HepG2 (cell line): ENCODE measurements around the gene CAMSAP3. TPM values are rescaled to one million over a fixed set of nuclear protein-coding genes. Genes with fewer than 3 reads are reported as not detected.

Source experiments
- ATAC-seq: fragments of 200-7000 bp; cut with Tn5 transposase; 3 replicates; pipeline ENCODE4 v1.9.1; 2020; ENCODE audit warnings: mild to moderate bottlenecking, moderate library complexity
- BruUV-seq: library from RNA; stranded (reverse); fragments of 400-500 nt; replicated peaks from 2 replicates; lab custom pipeline; 2021; lab: Mats Ljungman, UMichigan
- CTCF ChIA-PET: fragments of 300-600 bp; formaldehyde crosslinking; extraction: SDS; loops from one replicate; lab custom pipeline; 2021; ENCODE audit warnings: low total read pairs, inconsistent platforms, low intra/inter-chr PET ratio; lab: Yijun Ruan, JAX
- POLR2A ChIA-PET: fragments of 350-600 bp; sonication (Branson Sonifier 250); formaldehyde crosslinking; loops from one replicate; lab custom pipeline; 2020; ENCODE audit warnings: antibody characterized with exemption, inconsistent platforms; lab: Yijun Ruan, JAX
- DNase-seq: peaks from one replicate; pipeline ENCODE4 v3.0.0-alpha.2; 2015; ENCODE audit warnings: low spot score
- FAIRE-seq: peaks from 3 replicates; lab custom pipeline; 2011; peaks lifted over from hg19 to GRCh38; lab: Jason Lieb, UNC
- H2AFZ ChIP-seq: one replicate; pipeline ENCODE4 v1.6.1; 2011; ENCODE audit warnings: low read length, inconsistent platforms
- H3K27ac ChIP-seq: fragments of 300-600 bp; 3 replicates; pipeline ENCODE4 v1.8.0; 2011; ENCODE audit warnings: mixed run types, mild to moderate bottlenecking, mixed read lengths, low read length, inconsistent platforms; ENCODE audit not compliant: insufficient read depth; ENCODE audit errors: extremely low read length
- H3K27me3 ChIP-seq, 2 experiments: fragments of 200-600 bp in 1 of 2; 2 replicates in 1 of 2; 3 replicates in 1 of 2; pipeline versions ENCODE4 v1.6.0 to v1.8.0; 2011; ENCODE audit warnings: low read length in 2 of 2, mild to moderate bottlenecking in 2 of 2, moderate library complexity in 2 of 2, inconsistent platforms in 1 of 2; ENCODE audit not compliant: insufficient read depth in 2 of 2, control insufficient read depth in 1 of 2
- H3K36me3 ChIP-seq, 2 experiments: fragments of 200-600 bp in 1 of 2; replicated peaks in 1 of 2; 2 replicates in 1 of 2; 3 replicates in 1 of 2; pipeline versions ENCODE4 v1.5.1 to v1.8.0; 2011; ENCODE audit warnings: low read length in 2 of 2, inconsistent platforms in 1 of 2; ENCODE audit not compliant: insufficient read depth in 2 of 2, control insufficient read depth in 1 of 2
- H3K4me1 ChIP-seq: 2 replicates; pipeline ENCODE4 v1.5.1; 2012; ENCODE audit warnings: low read length, inconsistent platforms; ENCODE audit not compliant: insufficient read depth
- H3K4me2 ChIP-seq: 2 replicates; pipeline ENCODE4 v1.6.0; 2011; ENCODE audit warnings: low read depth, low read length, inconsistent platforms
- H3K4me3 ChIP-seq, 3 experiments: fragments of 200-600 bp in 1 of 3; sonication (generic), shearing (Covaris generic) in 1 of 3; replicated peaks in 1 of 3; 2 replicates each; pipeline ENCODE4 v1.5.1; 2011 to 2016; ENCODE audit warnings: low read length in 3 of 3, inconsistent platforms in 2 of 3, low read depth in 2 of 3, mild to moderate bottlenecking in 2 of 3, control low read depth in 1 of 3, mixed read lengths in 1 of 3; ENCODE audit not compliant: insufficient read depth in 1 of 3
- H3K79me2 ChIP-seq: one replicate; pipeline ENCODE4 v1.6.1; 2011; ENCODE audit warnings: low read length, inconsistent platforms; ENCODE audit not compliant: insufficient read depth
- H3K9ac ChIP-seq: 2 replicates; pipeline ENCODE4 v1.6.0; 2011; ENCODE audit warnings: mild to moderate bottlenecking, low read depth, low read length, inconsistent platforms; ENCODE audit not compliant: insufficient read depth
- H3K9me3 ChIP-seq: 2 replicates; pipeline ENCODE4 v1.5.1; 2012; ENCODE audit warnings: mild to moderate bottlenecking, low read length
- H4K20me1 ChIP-seq: 2 replicates; pipeline ENCODE4 v1.6.0; 2011; ENCODE audit warnings: inconsistent platforms, mild to moderate bottlenecking, low read length, moderate library complexity; ENCODE audit not compliant: insufficient read depth
- EEA1 ChIP-seq: sonication (generic); formaldehyde crosslinking; IDR thresholded peaks from 2 replicates; pipeline ENCODE4 v1.5.1; 2020; ENCODE audit warnings: mild to moderate bottlenecking, missing genetic modification reagents, borderline replicate concordance
- FOSL2 ChIP-seq: sonication (generic); formaldehyde crosslinking; IDR thresholded peaks from 2 replicates; pipeline ENCODE4 v1.4.0; 2020; ENCODE audit warnings: missing genetic modification reagents
- FOXO4 ChIP-seq: sonication (generic); formaldehyde crosslinking; conservative IDR thresholded peaks from 2 replicates; pipeline ENCODE4 v1.8.1; 2023; ENCODE audit warnings: missing genetic modification reagents
- JARID2 ChIP-seq: sonication (generic); formaldehyde crosslinking; IDR thresholded peaks from 2 replicates; pipeline ENCODE4 v1.8.1; 2023; ENCODE audit warnings: missing genetic modification reagents, inconsistent platforms; ENCODE audit not compliant: insufficient replicate concordance
- ZBTB3 ChIP-seq: sonication (generic); formaldehyde crosslinking; IDR thresholded peaks from 2 replicates; pipeline ENCODE4 v1.4.0; 2020; ENCODE audit warnings: low read depth, mild to moderate bottlenecking, moderate library complexity, missing genetic modification reagents, borderline replicate concordance
- ZNF234 ChIP-seq: sonication (generic); formaldehyde crosslinking; conservative IDR thresholded peaks from 2 replicates; pipeline ENCODE4 v1.5.1; 2020; ENCODE audit warnings: mild to moderate bottlenecking, missing genetic modification reagents
- ZNF761 ChIP-seq: sonication (generic); formaldehyde crosslinking; conservative IDR thresholded peaks from 2 replicates; pipeline ENCODE4 v1.4.0; 2020; ENCODE audit warnings: mild to moderate bottlenecking, missing genetic modification reagents
- WGBS: methylation state at CpG from one replicate; pipeline ENCODE4 v1.1.6; 2017; ENCODE audit warnings: low lambda C conversion rate; 5-methylcytosine and 5-hydroxymethylcytosine counted together
- in situ Hi-C: cut with HindIII; loops from 2 replicates; pipeline ENCODE4 v1.10.0; 2017; ENCODE audit warnings: low pct_unique_long_range_greater_than_20kb; ENCODE audit not compliant: extremely low pct_ligation_motif_present
- intact Hi-C: fragments of 100-400 bp; cut with micrococcal nuclease; formaldehyde crosslinking; loops from one replicate; pipeline ENCODE4 v1.10.0; 2022; ENCODE audit not compliant: unreplicated experiment
- polyA plus RNA-seq, 8 experiments: library from polyadenylated mRNA; depleted of rRNA in 3 of 8; stranded (reverse) in 7 of 8; unstranded in 1 of 8; fragments of >200 nt; fragmentation: Illumina TruSeq in 4 of 8; extraction: Trizol in 4 of 8; gene quantifications; 2 replicates each; pipeline versions ENCODE4 v1.2.1 to v1.2.3, GENCODE V29; 2011 to 2016; ENCODE audit warnings: low read depth in 4 of 8, missing spikeins in 1 of 8, mixed read lengths in 1 of 8; ENCODE audit not compliant: insufficient read depth in 1 of 8
- total RNA-seq, 5 experiments: library from RNA; depleted of rRNA; stranded (reverse); fragments of >200 nt; fragmentation: Illumina TruSeq; extraction: Trizol; gene quantifications; 2 replicates each; pipeline ENCODE4 v1.2.3, GENCODE V29; 2016; ENCODE audit warnings: low read depth in 1 of 5
- TF ChIP-seq, protein P1 (sequence below): sonication (generic); formaldehyde crosslinking; IDR thresholded peaks from 2 replicates; pipeline ENCODE4 v1.4.0; 2020; ENCODE audit warnings: mild to moderate bottlenecking, missing genetic modification reagents
- TF ChIP-seq, protein P2 (sequence below): sonication (generic); formaldehyde crosslinking; IDR thresholded peaks from 2 replicates; pipeline ENCODE4 v1.4.0; 2020; ENCODE audit warnings: missing genetic modification reagents, borderline replicate concordance
- TF ChIP-seq, protein P3 (sequence below): sonication (generic); formaldehyde crosslinking; IDR thresholded peaks from 2 replicates; pipeline ENCODE4 v1.8.1; 2023; ENCODE audit warnings: missing genetic modification reagents, inconsistent platforms, borderline replicate concordance

Gene CAMSAP3
- total and polyA plus RNA-seq, 2 of the 13 experiments (the other 11 are each of a cell fraction or from before 2014, with no cell fraction given): 10.8 to 11.8 TPM

GRCh38 chr19:7547159-7547558 is 48.5 kb upstream of the CAMSAP3 start (continued):
- no peak for TF ChIP-seq ZNF761 (CRISPR knock-in tag)

- no peak for FAIRE-seq
- H3K9ac ChIP-seq: no peak overlapping the region
- 89% methylated on average over 25 of the region's 36 CpGs for WGBS
- TF ChIP-seq ZNF234 (CRISPR knock-in tag) (no peak), FOXO4 (CRISPR knock-in tag) (no peak), ZBTB3 (CRISPR knock-in tag) (no peak), EEA1 (no peak), FOSL2 (no peak), JARID2 (CRISPR knock-in tag) (no peak)
- TF ChIP-seq, protein P1, sequence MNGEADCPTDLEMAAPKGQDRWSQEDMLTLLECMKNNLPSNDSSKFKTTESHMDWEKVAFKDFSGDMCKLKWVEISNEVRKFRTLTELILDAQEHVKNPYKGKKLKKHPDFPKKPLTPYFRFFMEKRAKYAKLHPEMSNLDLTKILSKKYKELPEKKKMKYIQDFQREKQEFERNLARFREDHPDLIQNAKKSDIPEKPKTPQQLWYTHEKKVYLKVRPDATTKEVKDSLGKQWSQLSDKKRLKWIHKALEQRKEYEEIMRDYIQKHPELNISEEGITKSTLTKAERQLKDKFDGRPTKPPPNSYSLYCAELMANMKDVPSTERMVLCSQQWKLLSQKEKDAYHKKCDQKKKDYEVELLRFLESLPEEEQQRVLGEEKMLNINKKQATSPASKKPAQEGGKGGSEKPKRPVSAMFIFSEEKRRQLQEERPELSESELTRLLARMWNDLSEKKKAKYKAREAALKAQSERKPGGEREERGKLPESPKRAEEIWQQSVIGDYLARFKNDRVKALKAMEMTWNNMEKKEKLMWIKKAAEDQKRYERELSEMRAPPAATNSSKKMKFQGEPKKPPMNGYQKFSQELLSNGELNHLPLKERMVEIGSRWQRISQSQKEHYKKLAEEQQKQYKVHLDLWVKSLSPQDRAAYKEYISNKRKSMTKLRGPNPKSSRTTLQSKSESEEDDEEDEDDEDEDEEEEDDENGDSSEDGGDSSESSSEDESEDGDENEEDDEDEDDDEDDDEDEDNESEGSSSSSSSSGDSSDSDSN (CRISPR knock-in tag): no peak
- TF ChIP-seq, protein P2, sequence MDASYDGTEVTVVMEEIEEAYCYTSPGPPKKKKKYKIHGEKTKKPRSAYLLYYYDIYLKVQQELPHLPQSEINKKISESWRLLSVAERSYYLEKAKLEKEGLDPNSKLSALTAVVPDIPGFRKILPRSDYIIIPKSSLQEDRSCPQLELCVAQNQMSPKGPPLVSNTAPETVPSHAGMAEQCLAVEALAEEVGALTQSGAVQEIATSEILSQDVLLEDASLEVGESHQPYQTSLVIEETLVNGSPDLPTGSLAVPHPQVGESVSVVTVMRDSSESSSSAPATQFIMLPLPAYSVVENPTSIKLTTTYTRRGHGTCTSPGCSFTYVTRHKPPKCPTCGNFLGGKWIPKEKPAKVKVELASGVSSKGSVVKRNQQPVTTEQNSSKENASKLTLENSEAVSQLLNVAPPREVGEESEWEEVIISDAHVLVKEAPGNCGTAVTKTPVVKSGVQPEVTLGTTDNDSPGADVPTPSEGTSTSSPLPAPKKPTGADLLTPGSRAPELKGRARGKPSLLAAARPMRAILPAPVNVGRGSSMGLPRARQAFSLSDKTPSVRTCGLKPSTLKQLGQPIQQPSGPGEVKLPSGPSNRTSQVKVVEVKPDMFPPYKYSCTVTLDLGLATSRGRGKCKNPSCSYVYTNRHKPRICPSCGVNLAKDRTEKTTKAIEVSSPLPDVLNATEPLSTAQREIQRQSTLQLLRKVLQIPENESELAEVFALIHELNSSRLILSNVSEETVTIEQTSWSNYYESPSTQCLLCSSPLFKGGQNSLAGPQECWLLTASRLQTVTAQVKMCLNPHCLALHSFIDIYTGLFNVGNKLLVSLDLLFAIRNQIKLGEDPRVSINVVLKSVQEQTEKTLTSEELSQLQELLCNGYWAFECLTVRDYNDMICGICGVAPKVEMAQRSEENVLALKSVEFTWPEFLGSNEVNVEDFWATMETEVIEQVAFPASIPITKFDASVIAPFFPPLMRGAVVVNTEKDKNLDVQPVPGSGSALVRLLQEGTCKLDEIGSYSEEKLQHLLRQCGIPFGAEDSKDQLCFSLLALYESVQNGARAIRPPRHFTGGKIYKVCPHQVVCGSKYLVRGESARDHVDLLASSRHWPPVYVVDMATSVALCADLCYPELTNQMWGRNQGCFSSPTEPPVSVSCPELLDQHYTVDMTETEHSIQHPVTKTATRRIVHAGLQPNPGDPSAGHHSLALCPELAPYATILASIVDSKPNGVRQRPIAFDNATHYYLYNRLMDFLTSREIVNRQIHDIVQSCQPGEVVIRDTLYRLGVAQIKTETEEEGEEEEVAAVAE (CRISPR knock-in tag): no peak
- TF ChIP-seq, protein P3, sequence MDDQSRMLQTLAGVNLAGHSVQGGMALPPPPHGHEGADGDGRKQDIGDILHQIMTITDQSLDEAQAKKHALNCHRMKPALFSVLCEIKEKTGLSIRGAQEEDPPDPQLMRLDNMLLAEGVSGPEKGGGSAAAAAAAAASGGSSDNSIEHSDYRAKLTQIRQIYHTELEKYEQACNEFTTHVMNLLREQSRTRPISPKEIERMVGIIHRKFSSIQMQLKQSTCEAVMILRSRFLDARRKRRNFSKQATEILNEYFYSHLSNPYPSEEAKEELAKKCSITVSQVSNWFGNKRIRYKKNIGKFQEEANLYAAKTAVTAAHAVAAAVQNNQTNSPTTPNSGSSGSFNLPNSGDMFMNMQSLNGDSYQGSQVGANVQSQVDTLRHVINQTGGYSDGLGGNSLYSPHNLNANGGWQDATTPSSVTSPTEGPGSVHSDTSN (CRISPR knock-in tag): no peak
Observed at GRCh38 chr19:7549429-7550148, 46.1 kb upstream of the CAMSAP3 start.

More at GRCh38 chr19:7549429-7550148, 46.1 kb upstream of the CAMSAP3 start:
- Histone ChIP-seq H3K79me2 (no peaks in the 10 kb centered on the region), H3K27me3 (no peaks in the 10 kb centered on the region), H3K9me3 (no peaks in the 10 kb centered on the region), H3K4me3 (no peak overlapping the region), H3K4me1 (no peaks in the 10 kb centered on the region), H2AFZ (no peak overlapping the region), H3K36me3 (no peaks in the 10 kb centered on the region; a peak in 1 of 5 replicates), H3K4me2 (no peak overlapping the region), H3K27ac (no peak overlapping the region), H4K20me1 (no peaks in the 10 kb centered on the region)
- BruUV-seq: no TSS peak
- DNase-seq (no peak), ATAC-seq (no peak)
- in situ Hi-C loops: no loop called here
- ChIA-PET CTCF (no interaction called here), POLR2A (no interaction called here)
- intact Hi-C loops: no loop called here
